Activated effector memory CD4-positive, alpha-beta T cell treated with Interleukin-2 at 50 U/mL for 16 hours (primary cell): ENCODE data around the gene KCTD21.
A peak's percentile ranks its signal among the peaks of the same experiment; 100 is the strongest.

ENCODE experiments used
- DNase-seq: peaks from one replicate; pipeline ENCODE4 v3.0.0-alpha.2; 2020

Gene KCTD21

DNA sequence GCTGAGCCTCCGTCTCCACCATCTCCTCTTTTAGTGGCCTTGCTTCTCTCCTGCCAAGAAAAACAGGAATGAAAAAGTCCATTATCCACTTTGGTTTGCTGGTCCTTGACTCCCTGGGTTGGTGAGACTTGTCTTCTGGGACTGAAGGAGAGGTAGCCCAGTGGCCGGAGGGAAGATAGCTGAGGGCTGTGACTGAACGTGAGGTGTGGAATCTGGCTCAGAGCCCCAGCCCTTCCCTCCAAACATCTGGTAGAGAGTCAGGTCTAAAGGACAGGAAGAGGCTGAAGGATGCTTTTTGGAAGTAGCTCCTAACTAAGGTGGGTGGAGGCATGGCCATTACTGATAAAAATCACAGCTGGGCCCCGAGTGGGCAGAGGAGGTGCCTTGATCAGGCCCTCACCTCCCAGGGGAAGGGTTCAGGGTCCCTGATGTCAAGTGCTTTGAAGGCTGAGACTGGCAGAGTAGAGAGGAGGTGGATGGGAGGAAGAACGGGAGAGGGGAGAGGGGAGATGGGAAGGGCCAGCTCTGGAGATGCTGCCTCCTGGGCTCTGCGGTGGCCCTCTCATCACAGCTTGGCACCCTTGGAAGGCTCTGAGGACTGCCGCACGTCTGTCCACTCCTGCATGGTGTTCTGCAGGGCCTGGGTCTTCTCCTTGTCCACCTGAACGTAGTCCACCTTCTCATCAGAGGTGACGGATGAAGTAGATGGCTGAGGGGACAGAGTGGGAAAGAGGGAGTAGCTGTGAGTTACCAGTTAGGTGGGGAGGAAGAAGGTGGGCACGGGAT, 30.5 kb upstream of the KCTD21 start:
- no peak for DNase-seq

DNA sequence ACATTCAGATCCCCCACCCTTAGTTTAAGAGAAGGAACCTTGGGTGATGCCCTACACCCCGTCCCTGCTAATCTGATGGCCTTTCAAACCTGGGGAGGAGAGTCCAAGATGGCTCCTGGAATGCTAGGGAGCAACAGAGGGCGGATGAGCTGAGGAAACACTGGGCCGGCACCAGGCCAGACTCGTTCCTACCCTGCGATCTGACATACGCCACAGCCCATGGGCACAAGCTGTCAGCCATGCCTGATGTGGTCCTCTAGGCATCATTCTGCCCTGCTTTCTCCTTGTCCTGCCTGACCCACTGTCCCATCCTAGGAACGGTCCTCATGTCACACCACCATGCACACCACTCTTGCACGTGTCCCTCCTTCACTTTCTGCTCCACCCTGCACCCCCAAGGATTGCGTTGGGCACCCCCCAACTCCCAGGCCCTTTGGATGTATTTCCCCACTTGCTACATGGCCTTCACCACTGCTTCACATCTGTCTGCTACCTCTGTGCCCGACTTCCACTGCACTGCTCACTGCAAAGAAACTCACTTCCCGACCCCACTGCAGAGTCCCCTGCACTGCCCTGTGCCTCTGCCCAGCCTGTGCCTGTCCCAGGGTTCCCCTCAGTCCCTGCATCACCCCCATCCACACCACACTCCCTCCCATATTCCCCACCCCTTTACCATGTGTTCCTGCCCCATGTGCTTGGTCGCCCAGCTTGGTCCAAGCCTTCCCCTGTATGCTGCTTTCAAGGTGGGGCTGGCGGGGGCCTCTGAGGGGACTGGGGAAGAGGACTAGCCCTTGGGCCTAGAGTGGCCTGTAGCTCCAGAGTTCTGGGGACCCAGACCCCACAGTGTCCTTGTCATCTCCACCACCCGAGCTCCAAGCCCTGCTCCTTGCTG, 29.5 kb upstream of the KCTD21 start:
- DNase-seq: no peak

DNA sequence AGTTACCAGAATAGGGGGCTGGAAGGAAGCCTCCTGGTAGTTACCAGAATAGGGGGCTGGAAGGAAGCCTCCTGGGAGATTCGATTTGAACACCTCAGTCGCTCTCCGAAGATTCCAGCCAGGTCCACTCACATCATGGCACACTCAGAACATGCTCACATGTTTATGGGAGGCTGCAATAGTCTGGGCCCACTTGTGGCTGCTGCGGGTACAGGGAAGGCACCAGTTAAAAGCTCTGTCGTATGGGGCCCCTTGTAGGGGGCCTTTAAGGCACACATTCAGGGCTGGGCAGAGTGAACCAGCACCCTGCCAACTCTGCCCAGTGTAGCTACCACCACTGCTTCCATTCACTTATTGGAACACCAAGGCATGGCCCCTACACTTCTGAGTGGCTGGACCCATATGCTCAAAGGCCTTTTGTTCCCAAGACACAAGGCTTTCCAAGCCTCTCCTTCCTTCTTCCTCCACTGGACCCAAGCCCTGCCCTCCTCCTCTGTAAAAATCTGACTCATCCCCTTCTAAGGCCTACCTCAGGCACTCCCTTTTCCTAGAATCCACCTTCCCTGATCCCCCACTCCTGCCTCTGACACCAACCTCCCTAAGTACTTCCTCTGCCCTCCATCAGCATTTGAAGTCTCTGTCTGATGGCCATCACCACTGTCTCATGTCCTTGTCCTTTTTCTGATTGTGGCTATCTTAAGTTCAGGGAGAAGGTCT, 28.3 kb upstream of the KCTD21 start:
- no peak for DNase-seq

DNA sequence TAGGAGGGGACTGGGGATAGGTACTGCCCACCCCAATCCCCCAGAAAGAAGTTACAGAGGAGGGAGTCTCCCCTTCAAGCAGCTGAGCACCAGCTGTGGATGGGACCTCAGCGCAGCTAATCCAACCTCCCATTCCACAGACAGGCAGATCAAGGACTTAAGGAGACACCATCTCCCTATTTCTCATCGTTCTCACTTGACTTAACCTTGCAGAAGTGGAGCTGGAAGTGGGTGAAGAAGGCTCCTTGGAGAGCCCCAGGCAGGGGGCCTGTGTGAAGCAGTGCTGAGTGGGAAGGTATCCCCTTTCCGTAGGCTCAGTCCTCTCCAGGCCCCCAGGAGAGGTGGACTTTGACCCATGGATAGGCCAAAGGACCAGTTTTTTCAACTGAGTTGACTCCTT, 27.6 kb upstream of the KCTD21 start:
- no peak for DNase-seq

DNA sequence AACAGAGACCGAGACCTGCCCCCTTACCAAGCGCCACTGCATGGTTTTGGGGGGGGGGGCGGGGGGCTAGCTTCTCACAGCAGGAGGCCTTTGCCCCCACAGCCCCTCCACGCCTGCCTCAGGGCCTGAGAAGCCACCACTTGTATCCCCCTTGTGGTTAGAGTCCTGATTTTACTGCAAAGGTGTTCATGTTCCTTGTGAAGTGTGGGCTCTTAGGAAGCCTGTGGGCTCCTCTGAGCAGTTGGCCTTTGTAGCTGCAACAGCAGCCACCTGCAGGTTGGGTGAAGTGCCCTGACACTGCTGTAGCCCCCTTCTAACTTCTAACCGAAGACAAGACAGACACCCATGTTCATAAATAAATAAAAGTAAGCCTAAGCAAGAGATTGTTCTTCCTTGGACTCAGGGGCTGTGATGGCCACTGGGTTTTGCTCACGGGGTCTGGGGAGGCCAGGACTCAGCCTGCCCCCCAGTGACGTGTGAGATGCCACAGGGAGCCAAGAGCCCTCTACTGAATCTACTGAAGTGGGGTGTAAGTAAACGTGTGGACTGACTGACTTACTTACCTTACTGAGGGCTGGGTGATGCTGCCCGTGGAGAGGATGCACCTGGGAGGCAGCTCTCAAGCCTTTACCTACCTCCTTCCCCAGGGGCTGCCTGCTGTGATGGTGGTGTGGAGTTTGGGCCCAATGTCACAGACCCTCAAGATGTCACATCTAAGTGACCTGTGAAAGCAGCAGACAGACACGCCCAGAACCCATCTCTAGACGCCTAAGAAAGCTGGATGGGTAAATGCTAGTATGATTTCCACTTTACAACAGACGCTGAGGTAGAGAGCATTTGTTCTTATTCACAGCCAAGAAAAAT, 26.1 kb upstream of the KCTD21 start:
- no peak for DNase-seq

DNA sequence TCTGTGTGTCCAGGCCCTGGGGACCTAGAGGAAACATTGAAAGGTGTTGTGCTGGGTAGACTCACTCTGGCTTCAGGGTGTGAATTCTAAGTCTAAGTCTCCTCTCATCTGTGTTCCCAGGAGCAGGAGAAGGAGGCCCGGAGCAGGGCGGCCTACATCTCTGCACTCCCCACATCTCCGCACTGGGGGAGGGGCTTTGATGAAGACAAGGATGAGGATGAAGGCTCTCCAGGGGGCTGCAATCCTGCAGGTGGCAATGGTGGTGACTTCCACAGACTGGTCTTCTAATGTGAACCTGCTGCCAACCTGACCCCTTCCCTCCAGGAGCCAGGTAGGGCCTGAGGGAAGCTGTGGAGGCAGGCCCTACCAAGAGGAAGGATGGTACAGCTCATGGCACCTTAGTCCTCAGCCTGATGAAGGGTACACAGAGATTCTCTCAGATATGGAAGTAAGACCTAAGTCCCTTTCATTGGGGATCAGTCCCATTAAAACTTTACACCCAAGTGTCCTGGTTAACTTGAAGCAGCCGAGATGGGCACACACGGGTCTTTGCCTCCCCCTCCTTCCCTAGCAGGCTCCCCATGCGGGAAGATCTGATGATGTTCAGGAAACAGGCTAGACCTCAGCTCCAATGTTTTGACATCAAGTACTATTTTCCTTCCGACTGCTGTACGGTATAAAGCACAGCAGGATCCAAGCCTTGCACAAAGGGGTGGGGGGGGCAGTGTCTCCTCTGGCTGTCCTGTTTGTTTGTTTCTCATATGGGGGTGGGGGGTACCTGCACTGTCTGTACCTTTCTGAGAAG, 25.3 kb upstream of the KCTD21 start:
- DNase-seq: no peak

DNA sequence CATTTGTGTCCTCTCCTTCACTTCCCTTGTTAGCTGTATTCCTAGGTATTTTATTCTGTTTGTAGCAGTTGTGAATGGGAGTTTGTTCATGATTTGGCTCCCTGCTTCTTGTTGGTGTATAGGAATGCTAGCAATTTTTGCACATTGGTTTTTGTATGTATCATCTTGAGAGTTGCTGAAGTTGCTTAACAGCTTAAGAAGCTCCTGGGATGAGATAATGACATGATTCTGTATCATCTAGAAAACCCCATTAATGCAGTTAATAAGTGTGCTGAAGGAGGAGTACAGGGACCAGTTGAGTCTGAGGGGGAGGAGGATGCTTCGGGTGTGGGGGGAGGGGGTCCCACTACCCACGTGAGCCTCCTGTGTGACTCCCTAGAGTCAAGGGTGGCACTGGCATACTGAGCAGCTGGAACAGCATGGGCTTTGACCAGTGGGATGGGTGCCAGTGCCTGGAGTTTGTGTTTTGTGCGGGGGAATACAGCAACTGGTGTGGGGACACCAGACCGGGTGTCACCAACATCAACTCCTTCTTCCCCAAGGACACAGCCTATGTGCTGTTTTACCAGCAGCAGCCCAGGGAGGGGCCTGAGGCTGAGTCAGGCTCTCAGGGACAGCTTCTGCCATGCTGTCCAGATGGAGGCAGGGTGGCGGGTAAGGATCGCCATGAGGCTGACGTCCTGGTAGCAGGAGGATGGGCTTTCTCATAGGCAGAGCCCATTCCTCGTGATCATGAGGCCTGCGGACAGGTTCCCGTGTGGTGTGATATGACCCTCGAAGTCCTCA, 24.4 kb upstream of the KCTD21 start:
- no peak for DNase-seq

DNA sequence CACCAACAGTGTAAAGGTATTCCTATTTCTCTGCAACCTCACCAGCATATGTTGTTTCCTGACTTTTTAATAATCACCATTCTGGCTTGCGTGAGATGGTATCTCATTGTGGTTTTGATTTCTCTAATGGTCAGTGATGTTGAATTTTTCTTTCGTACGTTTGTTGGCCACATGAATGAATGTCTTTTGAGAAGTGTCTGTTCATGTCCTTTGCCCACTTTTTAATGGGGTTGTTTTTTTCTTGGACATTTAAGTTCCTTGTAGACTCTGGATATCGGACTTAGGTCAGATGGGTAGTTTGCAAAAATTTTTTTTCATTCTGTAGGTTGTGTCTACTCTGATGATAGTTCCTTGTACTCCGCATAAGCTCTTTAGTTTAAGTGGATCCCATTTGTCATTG, 23.1 kb upstream of the KCTD21 start:
- DNase-seq: no peak

DNA sequence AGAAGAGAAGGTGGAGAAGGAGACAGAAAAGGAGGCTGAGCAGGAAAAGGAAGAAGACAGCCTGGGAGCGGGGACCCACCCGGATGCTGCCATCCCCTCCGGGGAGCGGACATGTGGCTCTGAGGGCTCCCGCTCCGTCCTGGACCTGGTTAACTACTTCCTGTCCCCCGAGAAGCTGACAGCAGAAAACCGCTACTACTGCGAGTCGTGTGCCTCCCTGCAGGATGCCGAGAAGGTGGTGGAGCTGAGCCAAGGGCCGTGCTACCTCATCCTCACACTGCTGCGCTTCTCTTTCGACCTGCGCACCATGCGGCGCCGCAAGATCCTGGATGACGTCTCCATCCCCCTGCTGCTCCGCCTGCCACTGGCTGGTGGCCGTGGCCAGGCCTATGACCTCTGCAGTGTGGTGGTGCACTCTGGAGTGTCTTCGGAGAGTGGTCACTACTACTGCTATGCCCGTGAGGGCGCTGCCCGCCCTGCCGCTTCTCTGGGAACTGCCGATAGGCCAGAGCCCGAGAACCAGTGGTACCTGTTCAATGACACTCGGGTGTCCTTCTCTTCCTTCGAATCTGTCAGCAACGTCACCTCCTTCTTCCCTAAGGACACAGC, 21.7 kb upstream of the KCTD21 start:
- DNase-seq: no peak

DNA sequence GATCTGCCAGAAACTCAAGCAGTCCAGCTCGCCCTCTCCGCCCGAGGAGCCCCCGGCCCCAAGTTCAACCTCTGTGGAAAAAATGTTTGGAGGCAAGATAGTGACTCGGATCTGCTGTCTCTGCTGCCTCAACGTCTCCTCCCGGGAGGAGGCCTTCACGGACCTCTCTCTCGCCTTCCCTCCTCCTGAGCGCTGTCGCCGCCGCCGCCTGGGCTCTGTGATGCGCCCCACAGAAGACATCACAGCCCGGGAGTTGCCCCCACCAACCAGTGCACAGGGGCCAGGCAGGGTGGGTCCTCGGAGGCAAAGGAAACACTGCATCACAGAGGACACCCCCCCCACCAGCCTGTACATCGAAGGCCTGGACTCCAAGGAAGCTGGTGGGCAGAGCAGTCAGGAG, 21.1 kb upstream of the KCTD21 start:
- no peak for DNase-seq

DNA sequence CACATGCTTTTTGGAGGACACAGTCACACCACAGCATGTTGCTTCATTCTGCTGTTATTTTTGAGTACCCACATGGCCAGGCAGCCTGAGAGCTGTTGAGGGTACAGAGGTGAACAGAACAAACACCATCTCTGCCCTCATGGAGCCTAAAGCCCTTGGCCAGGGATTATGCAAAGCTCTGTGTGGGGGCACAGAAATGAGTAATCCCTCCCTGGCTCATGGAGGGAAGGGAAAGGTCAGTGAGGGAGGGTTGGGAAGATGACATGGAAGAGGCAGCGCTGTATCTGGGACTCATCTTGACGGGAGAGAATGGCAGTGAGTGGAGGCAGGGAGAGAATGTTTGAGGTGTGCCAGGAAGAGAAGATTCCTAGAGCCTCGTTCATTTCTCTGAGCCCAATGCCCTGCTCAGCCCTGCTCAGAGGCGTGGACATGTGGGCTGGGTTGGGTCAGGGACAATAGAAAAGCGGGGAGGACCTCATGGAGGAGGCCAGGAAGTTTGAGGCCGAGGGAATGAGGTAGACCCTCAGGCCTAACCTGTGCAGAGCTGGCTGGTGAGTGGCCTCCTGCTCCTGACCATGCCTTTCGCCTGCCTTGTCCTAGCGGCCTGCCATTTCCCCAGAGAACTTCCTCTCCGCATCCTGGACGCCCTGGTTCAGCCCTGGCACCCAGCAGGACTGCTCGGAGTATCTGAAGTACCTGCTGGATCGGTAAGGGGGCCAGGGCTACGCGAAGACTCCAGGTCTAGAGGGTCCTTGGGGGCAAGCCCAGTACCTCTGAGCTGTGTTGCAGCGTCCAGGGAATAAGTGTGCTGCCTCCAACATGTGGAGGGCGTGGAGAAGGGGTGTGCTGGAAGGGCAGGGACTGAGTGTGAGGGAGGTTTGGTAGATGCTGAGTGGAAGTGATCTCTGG, 20.1 kb upstream of the KCTD21 start:
- no peak for DNase-seq

DNA sequence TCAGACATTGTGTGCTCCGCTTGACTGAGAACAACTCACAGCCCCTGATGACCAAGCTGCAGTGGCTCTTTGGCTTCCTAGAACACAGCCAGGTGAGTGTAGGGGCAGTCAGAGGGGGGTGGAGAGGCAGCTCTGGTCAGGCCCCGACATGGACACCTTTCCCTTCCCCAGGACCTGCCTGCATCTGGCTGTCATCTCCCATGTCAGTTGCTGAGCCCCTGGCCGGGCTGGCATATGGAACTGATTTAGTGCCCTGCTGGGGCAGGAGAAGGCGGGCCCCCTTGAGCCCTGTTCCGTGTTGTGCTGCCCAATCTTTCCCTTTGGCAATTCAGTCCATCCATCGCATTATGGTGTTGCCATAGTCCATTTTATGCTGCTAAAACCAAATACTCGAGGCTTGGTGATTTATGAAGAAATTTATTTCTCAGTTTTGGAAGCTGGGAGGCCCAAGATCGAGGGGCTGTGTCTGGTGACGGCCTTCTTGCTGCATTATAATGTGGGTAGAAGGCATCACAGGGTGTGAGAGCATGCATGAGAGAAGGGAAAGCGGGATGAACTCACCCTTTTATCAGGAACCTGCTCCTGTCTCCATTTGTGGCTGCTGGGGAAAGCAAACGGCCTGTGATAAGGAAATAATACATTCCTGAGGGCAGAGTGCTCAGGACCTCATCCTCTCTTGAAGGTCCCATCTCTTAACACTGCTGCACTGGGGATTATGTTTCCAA, 19.3 kb upstream of the KCTD21 start:
- no peak for DNase-seq

DNA sequence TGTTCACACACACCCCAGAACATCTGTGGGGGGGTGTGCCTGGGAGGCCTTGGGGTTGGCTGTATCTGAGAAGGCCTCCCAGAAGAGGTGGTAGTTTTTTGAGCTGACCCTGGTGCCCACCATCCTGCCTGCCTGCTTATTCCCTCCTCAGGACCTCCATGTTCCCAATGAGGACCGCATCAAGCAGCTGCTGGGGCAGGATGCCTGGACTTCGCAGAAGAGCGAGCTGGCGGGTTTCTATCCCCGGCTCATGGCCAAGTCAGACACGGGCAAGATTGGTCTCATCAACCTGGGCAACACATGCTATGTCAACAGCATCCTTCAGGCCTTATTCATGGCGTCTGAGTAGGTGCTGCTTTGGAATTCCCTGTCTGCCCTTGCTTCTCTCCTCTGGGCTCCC, 17.3 kb upstream of the KCTD21 start:
- no peak for DNase-seq

DNA sequence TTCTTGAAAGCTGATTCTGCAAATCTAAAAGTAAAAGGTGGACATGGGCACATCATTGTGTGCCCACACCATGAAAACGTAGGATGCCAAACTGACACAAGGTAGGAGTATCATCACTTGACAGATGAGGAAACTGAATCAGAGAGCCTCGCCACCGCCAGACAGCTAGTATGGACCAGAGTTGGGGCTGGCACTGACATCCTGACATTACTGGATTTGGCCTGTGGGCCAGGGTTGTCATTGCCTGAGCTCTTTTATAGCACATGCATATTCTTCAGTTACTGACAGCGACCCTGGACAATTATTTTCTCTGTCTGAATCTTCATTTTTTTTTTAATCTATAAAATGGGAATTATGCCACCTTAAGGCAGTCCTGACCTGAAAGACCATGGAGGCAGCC, 16.8 kb upstream of the KCTD21 start:
- no peak for DNase-seq

DNA sequence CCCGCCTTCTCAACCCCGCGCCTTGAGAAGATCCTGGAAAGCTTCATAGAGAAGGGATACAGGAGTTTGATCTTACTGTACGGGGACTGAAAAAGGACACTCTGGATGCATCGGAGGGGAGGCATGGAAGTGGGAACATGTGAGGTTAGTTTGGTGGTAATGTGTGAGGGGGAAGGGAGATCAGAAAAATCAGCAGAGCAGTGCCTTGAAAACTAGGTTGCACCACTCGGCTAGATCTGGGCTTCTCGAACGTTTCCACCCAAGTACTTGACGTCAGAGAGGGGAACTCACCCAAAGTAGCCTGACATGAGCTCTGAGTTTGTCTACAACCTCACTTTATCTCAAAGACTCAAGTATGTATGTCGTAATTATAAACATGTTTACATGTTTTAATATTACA, 14.8 kb upstream of the KCTD21 start:
- DNase-seq: peak; percentile 44

DNA sequence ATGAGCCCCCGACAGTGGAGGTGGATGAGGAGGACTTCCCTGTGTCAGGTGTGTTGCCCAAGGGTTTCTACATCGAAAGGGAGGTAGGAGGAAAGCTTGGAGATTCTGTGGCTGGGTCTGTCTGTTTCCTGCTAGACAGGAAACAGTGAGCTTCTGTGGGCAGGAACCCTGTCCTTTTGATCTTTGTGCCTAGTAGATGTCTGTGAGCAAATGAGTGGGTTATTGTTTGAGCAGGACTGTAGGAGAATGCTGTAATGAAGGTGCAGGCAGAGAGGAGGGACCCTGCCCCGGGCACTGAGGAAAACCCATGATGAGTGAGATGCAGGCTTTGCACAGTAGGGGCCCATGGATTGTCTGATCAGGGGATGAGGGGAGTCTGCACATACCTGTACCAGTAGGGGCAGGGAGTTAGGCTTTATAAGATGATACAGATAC, 14.3 kb upstream of the KCTD21 start:
- DNase-seq: peak; percentile 46

DNA sequence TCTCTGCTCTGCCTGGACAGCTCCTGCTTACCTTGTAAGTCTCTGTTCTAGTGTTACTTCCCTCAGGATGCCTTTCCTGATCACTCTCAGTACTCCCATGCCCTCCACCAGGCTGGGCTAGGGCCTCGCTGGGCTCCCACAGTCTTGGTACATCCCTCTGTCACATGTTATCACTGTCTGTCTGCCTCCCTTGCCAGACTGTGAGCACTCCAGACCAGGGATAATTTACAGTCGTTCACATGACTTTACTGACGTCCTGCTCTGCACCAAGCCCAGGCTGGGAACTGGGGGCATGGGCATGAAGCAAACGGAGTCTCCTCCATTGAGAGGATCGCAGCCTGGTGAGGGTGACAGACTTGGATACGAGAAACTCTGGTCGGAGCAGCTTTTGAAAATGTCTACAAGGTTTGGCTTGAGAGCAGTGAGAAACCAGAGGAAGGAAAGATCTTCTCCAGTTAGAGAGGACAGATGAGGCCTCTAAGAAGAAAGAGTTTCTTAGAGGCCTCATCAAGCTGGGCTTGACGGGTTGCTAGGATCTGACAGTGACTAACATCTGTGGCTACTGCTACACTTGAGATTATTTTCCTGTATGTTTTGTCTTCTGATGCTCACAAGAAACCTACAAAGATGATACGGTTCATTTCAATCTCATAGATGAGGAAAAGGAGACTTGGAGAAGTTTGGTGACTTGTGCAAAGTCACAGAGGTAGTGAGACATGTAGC, 12.8 kb upstream of the KCTD21 start:
- DNase-seq: no peak

DNA sequence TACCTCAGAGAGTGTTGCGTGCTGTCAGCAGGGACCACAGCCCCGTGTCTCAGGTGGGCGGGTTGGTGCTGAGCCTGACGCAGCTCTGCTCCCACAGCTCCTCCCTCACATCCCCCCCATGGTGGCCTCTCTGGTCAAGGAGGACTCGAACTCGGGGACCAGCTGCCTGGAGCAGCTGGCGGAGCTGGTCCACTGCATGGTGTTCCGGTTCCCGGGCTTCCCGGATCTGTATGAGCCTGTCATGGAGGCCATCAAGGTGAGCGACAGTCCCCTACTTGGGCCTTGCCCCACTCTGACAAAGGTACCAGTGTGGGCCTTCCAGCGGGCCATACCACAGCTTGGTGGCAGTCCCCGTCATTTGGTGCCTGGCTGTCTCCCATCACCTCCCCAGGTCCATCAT, 12.1 kb upstream of the KCTD21 start:
- DNase-seq: no peak
